Caki2 (cell line): ENCODE data around the gene GPD2. TPM values are rescaled to one million over a fixed set of nuclear protein-coding genes. Genes with fewer than 3 reads are reported as not detected.
"Not testable (repeated sequence)": the region's sequence is repeated elsewhere in the genome, so short reads cannot be mapped to it uniquely, and the experiment has no call there.

Experiments
- DNase-seq: peaks from one replicate; pipeline ENCODE4 v3.0.0-alpha.2; 2015; ENCODE audit warnings: low read depth
- in situ Hi-C: cut with HindIII; loops from 2 replicates; pipeline ENCODE4 v1.10.0; 2016; ENCODE audit warnings: low sequenced_read_pairs, low pct_unique_long_range_greater_than_20kb, mixed read lengths
- total RNA-seq: library from RNA; depleted of rRNA; stranded (reverse); fragments of >200 nt; shearing (Covaris generic); gene quantifications from 2 replicates; pipeline ENCODE4 v1.2.3, GENCODE V29; 2014; ENCODE audit warnings: low replicate concordance

The GPD2 gene
- total RNA-seq, 1 experiment from 2014 or later: 22.5 TPM

DNA sequence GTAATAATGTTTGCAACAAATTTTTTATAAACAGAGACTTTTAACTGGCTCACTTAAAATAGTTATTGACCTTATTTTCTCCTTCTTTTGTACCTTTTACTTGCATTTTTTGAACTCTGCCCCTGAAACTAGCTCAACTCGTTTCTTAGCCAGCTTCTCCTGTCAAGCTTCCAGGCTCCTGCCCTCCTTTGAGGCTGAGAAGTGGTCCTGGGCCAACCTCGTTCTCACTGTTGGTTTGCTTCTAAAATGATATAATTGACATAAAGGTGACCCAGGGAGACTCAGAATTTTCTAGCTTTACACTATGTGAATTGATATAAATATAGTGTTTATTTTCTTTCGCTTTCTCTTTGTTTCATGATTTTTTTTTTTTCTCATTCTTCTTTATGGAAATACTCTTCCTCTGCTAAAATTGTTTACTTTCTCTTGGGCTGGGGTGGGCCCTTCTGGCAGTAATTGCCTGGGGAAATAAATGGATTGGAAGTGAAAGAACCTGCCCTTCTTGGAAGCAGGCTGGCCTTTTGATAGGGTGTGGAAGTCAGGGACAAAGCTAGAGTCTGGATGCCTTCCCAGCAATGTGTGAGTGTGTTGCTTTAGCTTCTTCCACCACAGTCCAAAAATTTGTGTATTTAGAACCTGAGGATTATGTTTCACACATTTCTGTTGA is 30.7 kb downstream of the GPD2 start:
- no peak for DNase-seq
- in situ Hi-C loops: no loop called here

DNA sequence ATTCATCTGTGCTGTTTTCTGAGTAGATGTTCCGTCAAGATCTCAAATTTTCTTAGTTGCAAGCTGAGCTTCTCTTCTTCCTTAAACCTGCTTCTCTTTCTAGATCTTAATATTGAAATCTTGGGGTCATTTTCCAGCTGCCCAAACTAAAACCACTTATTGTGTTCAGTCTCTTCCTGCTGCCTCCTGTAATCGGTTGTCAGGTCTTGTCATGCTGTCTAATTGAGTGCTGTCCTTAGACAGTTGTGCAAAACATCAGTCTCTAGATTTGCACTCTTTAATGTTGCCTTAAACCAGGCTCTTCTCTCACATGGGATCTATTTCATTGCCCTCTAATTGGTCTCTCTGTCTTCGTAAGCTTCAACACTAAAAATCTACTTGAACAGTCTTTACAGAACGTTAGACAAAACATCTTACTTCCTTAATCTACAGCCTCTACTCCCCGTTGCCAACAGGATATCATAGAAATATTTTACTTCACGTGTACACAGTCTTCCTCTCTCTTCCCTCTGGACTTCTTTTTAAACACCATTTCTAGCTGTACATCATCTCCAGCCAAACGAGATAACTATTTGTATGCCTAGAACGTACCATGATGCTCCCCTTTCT is 34.9 kb downstream of the GPD2 start:
- no peak for DNase-seq

GRCh38 chr2:156471762-156472161 is 35.6 kb downstream of the GPD2 start:
- in situ Hi-C loops: no loop called here
- DNase-seq: no peak

More for the DNA sequence above, 34.9 kb downstream of the GPD2 start:
- in situ Hi-C loops: no loop called here

DNA sequence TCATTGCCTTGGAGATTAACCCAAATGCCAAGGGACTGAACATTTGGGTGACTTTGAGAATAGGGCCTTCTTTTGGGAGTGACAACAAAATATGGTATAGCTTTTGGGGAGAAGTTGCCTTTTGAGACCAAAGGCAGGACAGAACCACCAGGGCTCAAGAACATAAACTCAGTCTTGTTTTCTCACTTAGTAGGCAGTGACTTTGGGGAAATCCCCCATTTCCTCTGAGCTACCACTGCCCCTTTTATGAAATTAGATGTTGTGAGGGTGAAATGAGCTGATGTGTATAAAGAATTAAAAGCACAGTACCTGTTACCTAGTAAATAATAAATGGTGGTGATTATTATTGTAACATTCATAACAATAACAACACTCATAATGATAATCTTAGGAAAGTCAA is 36.5 kb downstream of the GPD2 start:
- DNase-seq: no peak
- in situ Hi-C loops: no loop called here

DNA sequence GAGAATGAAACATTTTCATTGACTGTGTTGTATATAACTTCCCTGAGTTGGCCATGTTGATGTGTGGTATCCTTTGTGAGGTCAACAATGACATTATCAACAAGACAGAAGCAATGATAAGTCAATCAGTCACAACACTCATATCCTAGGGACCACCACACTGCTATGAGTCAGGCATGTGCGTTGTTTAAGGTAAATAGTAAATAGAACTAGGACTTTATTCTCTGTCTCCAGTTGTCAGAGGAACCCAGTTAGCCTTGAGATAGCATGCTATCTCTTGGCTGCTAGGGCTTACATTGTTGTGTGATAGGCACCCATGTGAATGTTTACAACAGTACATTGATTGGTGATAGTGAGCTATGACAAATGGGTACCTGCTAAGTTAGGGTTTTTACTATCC is 37.3 kb downstream of the GPD2 start:
- in situ Hi-C loops: no loop called here
- no peak for DNase-seq

- in situ Hi-C loops: no loop called here
- no peak for DNase-seq
Measured at GRCh38 chr2:156474401-156474800, 38.2 kb downstream of the GPD2 start.

GRCh38 chr2:156476021-156476849 is 40.1 kb downstream of the GPD2 start:
- DNase-seq: no peak
- in situ Hi-C loops: no loop called here

DNA sequence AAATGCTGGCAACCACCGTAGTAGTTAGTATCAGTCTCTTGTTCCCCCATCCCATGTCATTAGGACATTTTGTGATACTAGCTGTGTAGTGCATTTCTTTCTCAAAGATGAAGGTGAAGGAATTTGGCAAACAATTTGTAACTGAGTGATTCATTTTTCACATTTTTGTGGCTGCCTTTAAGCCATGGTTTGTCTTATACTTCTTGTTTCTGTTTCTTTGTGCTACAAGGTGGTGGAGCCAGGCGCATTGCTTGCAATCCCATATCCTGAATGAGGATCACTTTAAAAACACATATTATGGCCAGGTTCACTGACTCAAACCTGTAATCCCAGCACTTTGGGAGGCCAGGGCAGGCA is 40.6 kb downstream of the GPD2 start:
- DNase-seq: no peak
- in situ Hi-C loops: no loop called here

GRCh38 chr2:156480376-156480775 is 44.2 kb downstream of the GPD2 start:
- DNase-seq: no peak
- in situ Hi-C loops: no loop called here

- in situ Hi-C loops: no loop called here
- no peak for DNase-seq
Measured at GRCh38 chr2:156481312-156481711, 45.1 kb downstream of the GPD2 start.

GRCh38 chr2:156483741-156484173 is 47.6 kb downstream of the GPD2 start:
- in situ Hi-C loops: no loop called here
- DNase-seq: no peak

GRCh38 chr2:156486147-156486546 is 50.0 kb downstream of the GPD2 start:
- in situ Hi-C loops: no loop called here
- no peak for DNase-seq

GRCh38 chr2:156486614-156487013 is 50.4 kb downstream of the GPD2 start:
- in situ Hi-C loops: no loop called here
- no peak for DNase-seq

GRCh38 chr2:156489195-156489594 is 53.0 kb downstream of the GPD2 start:
- no peak for DNase-seq
- in situ Hi-C loops: no loop called here

DNA sequence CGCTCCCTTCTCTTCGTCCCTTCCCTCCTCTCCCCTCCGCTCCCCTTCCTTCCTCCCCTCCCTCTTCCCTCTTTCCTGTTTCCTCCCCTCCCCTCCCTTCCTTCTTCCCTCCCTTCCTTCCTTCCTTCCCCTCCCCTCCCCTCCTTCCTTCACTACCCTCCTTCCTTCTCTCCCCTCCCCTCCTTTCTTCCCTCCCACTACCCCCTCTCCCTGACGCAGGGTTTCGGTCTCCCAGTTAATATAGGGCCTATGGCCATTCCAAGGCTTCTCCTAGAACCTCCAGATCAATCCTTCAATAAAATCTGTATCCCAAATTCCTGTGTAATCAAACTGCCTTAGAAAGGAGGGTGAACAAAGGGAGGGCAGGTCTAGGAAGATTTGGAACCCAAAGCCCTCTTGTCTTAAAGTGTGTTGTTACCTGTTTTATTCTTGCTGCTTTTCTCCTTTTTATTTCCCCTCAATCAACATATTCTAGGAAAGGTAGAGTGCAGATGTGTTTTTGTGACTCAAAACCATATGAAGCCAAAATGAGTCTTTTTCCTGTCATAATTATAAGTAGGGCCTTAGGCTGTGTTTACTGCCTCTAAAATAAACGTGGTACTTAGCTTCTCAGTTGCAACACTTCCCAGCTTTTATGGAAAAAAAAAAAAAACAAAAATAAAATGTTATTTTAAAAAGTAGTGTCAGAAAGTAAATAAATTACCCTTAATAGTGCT is 53.7 kb downstream of the GPD2 start:
- in situ Hi-C loops: no loop called here

DNA sequence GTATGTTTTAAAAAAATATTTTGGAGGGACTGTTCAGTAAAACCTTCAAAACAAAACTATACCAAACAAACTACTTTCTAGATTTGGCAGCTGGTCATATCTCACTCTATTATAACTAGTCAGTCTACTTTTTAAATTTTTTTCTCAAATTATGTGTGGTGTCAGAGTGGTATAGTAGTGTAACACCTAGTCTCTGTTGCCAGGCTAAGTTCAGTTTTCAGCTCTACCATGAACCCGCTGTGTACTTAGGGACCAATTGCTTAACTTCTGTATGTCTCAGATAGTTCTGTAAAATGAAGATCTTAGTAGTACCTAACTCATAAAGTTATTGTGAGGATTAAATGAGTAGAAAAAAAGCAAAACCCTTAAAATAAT is 54.3 kb downstream of the GPD2 start:
- in situ Hi-C loops: no loop called here
- DNase-seq: no peak

More for the DNA sequence above, 53.7 kb downstream of the GPD2 start:
- DNase-seq: no peak

DNA sequence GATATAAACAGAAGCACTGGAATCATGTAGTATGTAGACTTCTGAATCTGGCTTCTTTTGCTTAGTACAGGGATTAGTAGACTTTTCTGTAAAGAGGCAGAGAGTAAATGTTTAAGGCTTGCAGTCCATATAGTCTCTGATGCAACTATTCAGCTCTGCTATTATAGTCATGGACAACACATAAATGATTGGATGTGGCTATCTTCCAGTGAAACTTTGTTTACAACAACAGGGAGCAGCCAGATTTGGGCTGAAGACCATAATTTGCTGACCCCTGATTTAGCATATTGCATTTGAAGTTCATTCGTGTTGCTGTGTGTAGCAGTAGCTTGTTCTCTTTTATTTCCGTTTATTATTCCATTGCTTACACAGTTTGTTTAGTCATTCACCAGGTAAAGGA is 55.0 kb downstream of the GPD2 start:
- DNase-seq: no peak
- in situ Hi-C loops: no loop called here

DNA sequence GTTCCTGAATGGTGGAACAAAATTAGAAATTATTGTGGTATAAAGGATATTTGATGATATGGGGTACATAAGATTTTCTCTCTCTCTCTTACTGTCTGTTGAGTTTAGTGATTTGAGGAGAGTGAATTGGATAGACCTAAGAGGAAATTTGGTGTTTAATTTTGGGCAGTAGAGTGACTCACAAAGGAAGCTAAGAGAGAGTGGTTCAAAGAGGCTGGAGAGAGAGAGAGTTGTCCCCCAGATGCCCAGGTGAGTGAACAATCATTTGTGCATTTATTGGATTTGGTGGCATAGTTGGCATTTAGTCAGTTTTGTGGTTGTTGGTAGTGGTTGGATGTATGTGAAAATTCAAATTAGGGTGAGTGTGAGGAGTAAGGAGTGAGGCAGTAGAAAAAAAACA is 56.8 kb downstream of the GPD2 start:
- in situ Hi-C loops: no loop called here

GRCh38 chr2:156495998-156496397 is 59.8 kb downstream of the GPD2 start:
- DNase-seq, in situ Hi-C loops: not testable (repeated sequence)

More for the DNA sequence above, 56.8 kb downstream of the GPD2 start:
- no peak for DNase-seq
